Cerebellar cortex (tissue), 1 donor: ENCODE measurements around the gene CTDSP2.
"Not testable (repeated sequence)": the region's sequence is repeated elsewhere in the genome, so short reads cannot be mapped to it uniquely, and the experiment has no call there.

Experiments used
- DNase-seq: peaks from one replicate; pipeline ENCODE4 v3.0.0-alpha.2; 2015; ENCODE audit warnings: low spot score

Gene CTDSP2

DNA sequence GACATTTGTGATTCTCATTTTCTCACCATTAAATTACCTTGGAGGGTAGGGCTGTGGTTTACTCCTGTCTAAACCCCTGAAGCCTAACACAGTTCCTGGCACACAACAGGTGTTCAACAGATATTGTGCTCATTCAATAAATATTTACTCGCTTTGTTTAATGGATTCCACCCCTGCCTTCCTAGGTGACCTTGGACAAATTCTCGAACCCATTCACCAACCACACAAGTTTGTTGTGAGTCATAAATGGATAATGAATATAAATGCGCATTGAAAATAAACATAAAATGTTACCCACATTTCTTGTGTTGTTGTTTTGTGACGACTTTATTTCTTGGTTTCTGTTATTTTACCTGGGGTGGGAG is 64.3 kb downstream of the CTDSP2 start:
- no peak for DNase-seq

DNA sequence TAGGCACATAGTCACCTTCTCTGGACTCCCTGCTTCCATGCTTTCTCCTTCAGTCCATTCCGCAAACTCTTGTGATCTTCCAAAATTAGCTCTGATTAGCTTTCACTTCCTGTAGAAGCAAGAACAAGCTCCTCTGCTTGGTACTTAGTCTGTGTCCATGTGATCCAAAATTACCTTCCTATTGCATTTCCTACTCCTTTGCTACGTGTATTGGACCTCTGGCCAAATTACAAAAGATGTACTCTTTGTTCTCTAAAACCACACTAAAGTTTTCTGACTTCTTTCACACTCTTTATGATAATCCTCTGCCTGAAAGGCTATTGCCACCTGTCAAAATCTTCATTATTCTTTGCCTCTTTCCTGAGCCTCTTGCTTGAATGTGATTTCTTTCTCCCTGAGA is 64.7 kb downstream of the CTDSP2 start:
- no peak for DNase-seq

DNA sequence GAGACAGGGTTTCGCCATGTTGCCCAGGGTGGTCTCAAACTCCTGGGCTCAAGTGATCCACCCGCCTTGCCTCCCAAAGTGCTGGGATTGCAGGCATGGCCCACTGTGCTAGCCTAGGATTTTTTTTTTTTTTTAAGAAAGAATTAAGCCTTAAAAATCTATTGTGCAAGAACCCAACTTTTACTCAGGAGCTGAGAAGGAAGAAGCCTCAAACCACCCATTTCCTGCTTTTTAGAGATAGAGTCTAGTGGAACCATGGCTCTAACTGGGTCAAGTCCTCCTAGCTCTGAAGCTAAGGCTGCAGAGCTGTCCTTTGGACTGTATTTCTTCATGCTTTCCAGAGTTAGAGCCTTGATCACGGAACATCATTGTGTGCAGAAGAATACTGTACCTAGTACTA is 65.3 kb downstream of the CTDSP2 start:
- DNase-seq, result no peak

DNA sequence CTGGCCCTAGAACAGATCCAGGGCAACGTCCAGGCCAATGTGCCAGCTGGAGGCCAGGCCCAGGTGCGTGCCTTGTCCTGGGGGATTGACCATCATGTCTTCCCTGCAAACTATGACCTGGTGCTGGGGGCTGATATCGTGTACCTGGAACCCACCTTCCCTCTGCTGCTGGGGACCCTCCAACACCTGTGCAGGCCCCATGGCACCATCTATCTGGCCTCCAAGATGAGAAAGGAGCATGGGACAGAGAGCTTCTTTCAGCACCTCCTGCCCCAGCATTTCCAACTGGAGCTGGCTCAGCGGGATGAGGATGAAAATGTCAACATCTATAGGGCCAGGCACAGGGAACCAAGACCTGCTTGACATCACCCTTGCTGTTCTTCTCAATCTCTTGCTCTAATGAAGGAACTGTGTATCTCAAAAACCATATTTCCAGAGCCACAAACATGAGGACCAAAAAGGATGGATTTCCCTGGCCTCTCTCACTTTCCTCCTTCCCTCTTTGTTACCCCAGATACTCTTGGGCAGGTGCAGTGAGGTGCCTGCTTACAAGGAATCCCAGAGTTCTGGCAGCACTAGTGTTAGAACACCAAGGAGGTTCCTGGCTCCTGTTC is 66.1 kb downstream of the CTDSP2 start:
- DNase-seq, result no peak

DNA sequence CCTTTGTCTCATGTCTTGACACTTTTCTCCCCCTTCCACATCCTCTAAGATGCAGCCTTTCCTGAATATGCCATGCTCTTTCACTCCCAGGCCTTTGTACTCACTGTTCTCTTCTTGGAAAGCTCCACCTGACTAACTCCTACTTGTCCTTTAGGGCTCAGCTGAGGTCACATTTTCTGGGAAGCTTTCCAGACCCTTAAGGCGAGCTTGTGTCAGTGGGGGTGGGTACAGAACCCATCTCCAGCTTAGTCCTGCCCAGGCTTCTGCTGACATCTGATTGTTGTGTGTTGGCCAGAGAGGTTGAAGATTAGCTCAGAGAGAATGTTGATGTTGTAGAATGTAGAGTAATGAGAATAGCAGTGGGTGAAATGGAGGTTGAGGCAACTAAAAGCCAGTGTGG is 66.8 kb downstream of the CTDSP2 start:
- no peak for DNase-seq

DNA sequence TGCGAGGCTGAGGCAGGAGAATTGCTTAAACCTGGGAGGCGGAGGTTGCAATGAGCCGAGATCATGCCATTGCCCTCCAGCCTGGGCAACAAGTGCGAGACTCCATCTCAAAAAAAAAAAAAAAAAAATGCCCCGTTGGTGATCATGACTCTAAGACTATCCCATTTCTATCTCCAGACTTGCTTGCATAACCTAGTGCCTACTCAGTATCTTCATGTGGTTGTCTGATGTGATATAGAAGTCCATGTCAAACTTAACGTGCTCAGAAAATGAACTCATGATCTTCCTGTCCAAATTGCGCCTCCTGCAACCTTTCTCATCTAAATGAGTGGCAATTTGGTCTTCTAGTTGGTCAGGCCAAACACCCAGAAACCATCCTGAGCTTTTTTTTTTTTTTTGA is 68.6 kb downstream of the CTDSP2 start:
- no peak for DNase-seq

DNA sequence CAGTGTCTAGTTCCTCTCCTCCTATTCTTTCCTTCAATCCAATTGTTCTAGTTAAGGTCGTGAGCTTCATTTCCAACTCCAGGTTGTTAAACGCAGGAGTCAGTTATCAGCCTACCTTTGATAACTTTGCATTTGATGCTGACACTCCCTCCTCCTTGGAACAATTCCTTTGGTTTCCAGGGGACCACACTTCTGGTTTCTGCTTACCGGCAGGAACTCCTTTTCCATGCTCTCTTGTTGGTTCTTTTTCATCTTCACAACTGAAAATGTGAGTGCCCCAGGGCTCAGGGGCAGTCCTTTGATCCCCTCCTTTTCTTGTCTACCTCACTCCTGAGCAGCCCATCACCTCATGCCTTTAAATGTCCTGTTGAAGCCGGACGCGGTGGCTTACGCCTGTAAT is 69.2 kb downstream of the CTDSP2 start:
- DNase-seq, result no peak

DNA sequence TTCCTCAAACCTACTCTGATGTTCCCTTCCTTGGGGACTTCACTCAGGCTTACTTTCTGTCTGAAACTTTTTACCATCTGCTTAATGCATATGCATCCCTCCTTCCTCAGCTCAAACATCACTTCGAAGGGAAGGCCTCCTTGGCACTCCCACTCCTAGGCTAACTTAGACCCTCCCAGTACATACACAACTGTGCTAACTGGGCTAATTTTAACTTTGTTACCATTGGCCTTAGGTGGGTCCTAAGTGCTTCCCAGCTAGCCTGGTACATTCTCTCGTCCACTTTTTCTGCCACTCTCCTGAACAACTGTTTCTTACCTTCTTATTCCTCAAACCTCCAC is 70.3 kb downstream of the CTDSP2 start:
- no peak for DNase-seq

DNA sequence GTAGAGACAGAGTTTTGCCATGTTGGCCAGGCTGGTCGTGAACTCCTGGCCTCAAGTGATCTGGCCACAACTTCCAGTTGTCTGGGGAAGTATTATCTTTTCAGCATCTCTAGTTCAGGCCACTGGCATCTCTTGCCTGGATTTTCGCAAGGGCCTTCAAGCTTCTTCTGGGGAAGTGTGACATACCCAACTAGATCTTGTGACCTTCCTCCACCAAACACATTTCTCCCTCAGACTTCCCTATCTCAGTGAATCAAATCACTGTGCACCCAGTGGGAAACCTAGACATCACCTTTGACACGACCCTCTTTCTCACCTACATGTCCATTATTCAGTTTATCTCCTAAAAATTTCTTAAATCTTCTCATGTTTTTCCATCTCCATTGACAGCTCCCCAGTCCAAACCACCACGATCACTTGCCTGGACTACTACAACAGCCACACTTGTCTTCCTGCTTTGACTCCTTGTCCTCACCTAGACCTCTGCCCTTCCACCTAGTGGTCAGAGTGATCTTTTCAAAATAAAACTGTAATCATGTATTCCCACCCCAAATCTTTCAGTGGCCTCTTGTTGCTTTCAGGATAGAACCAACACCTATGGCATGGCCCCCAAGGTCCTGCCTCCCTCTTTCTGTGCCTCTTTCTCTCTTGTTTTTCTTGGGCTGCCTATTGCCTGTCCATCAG is 70.8 kb downstream of the CTDSP2 start:
- no peak for DNase-seq

DNA sequence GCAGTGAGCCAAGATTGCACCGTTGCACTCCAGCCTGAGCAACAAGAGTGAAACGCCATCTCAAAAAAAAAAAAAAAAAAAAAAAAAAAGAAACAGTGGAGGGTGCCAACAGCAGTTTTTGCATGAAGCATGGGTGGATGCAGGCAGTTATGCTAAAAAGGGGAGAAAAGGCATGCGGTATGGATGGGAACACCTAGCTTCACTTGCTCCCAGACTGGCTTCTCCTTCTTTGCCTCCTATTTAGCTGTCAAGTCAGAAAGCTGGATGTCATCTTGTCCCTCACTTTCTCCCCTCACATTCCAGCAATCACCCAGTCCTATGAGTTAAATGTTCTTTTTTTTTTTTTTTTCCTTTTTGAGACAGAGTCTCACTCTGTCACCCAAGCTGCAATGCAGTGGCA is 71.5 kb downstream of the CTDSP2 start:
- DNase-seq, result no peak

DNA sequence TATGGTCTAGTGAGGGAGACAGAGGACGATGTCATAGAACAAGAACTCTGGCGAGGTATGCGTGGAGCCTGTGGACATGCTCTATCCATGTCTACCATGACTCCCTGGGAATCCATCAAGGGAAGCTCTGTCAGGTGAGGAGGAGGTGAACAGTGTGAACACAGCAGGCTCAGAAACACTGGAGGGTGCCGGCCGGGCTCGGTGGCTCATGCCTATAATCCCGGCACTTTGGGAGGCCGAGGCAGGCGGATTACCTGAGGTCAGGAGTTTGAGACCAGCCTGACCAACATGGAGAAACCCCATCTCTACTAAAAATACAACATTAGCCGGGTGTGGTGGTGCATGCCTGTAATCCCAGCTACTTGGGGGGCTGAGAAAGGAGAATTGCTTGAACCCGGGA is 71.9 kb downstream of the CTDSP2 start:
- DNase-seq, result not testable (repeated sequence)

DNA sequence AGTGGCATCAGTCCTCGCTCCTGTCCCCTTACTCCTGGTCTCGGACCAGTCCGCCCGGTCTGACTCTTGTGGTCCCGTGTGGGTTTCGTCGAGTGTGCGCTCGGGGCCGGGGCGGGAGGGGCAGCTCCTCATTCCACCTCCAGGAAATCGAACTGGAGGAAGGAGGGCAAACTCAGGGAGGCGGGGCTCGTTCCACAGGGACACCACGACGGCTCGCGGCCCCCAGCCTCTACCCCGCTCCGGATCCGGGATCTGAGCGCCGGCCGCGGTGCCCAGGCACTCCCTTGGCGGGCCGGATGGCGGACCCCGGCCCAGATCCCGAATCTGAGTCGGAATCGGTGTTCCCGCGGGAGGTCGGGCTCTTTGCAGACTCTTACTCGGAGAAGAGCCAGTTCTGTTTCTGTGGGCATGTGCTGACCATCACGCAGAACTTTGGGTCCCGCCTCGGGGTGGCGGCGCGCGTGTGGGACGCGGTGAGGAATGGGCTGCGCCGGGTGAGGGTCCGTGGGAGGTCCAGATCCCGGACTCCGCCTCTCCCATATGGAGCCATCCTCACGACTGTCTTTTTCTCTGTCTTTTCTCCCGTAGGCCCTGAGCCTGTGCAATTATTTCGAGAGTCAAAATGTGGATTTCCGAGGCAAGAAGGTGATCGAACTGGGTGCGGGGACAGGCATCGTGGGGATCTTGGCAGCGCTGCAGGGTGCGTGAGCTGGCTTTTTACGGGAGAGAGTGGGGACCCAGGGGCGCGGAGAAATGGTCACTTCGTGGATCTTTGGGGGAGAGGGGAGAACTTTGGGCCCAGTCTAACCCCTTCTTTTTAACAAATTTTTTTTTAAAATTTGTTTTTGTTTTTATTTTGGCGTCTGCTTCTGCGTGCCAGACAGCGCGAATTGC is 73.9 kb downstream of the CTDSP2 start, which contains the start of gene EEF1AKMT3:
TSS of gene EEF1AKMT3 (plus strand) at position 186 of the 894 bp plus-strand sequence. CDS start at position 297, 111 bp downstream.
- no peak for DNase-seq

DNA sequence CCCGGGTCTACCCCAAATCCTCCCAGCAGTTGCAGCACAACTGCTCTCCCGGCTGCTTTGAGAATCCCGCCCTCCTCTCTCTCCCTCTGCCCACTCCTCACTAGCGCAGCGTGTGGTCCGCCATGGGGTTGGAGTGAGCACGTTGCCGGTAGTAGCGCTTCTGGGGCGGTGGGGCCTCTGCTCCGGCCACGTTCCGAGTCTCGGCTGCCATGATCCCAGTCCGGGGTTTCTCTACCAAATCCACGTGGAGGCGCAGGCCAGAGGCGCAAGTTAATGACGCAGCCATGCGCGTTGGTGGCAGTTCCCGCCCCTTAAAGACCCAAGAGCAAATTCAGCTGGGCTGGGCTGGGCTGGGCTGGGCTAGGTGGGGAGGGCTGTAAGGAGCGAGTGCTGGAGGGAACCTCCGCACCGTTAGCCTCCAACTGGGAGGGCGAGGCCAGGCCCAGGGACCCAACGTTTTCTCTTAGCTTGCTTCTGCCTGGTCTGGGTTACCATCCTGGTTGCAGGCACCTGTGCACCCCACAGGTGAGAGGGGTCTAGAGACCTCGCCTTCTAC is 74.6 kb downstream of the CTDSP2 start, which contains the start of gene METTL1:
TSS of gene METTL1 (minus strand) at position 233 of the 556 bp plus-strand sequence. CDS start at position 211, 22 bp downstream.
- peak; percentile 98 for DNase-seq

DNA sequence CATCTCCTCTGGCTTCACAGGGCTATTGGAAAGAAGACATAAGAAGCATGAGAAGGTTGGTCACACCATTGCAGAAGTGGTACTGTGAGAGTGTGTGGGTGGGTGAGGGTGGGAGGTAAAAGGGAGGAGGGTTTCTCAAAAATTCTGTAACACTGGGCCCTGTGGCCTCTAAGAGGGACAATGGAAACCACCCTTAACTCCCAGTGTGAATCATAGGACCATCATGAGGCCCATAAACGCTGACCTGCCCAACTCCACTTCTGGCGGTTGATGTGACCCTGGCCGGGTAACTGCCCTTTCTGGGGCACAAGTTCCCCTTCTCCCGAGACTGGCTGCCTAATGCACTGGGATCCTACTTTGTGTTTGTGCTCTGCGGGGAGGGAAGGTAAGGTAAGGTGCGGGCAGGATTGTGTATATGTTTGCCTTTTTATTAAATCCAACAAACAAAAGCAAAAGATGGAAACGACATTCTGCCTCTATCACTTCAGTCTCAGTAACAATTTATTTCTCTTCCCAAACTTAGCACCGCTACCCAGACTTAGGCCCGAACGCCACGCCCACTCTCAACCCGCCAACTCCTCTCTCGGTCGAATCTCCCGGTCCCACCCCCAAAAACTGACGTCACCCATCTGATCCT is 75.2 kb downstream of the CTDSP2 start:
- peak; percentile 89 for DNase-seq

DNA sequence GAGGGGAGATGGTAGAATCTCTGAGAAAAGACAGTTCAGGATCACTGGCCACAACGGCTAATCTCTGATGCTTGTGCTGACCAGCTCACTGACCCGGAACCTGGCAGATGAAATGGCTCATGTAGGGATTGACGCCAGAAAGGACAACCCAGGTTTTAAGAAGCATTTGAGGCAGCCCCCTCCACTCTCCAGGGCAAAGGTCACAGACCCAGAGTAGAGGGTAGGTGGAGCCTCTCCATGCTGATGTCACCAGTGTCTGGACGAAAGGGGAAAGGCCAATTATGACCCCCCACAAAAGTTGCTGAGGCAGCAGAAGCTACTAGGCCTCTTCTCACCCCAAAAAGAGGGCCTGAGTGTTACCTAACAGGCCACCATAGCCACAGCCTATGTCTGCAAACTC is 75.8 kb downstream of the CTDSP2 start:
- DNase-seq, result no peak
